H7 (cell line): Measurements from ENCODE around the gene TTC19. TPM values are rescaled to one million over a fixed set of nuclear protein-coding genes. Genes with fewer than 3 reads are reported as not detected.

Experiments
- DNase-seq: peaks from one replicate; pipeline ENCODE4 v3.0.0; 2012
- H3K27me3 ChIP-seq: 2 replicates; pipeline ENCODE4 v1.6.0; 2011; ENCODE audit warnings: mild to moderate bottlenecking, low read length; ENCODE audit not compliant: control insufficient read depth, insufficient read depth
- H3K36me3 ChIP-seq: replicated peaks from 2 replicates; pipeline ENCODE4 v1.5.1; 2011; ENCODE audit warnings: low read length; ENCODE audit not compliant: control insufficient read depth, insufficient read depth
- H3K4me3 ChIP-seq: 2 replicates; pipeline ENCODE4 v1.5.1; 2011; ENCODE audit warnings: low read depth, mild to moderate bottlenecking, control low read depth, low read length, moderate library complexity; ENCODE audit not compliant: insufficient read depth
- total RNA-seq: library from RNA; depleted of rRNA; stranded (reverse); fragments of >200 nt; shearing (Covaris generic); gene quantifications from 2 replicates; pipeline ENCODE4 v1.2.3, GENCODE V29; 2014

The TTC19 gene
- total RNA-seq, 1 experiment from 2014 or later: 43.1 TPM

GRCh38 chr17:15998031-15998562 is 1.5 kb upstream of the TTC19 start:
- DNase-seq: no peak
- H3K36me3 ChIP-seq: peaks cover 17% of the 10 kb centered on the region
- no peak overlapping the region for H3K4me3 ChIP-seq
- H3K27me3 ChIP-seq: no peaks in the 10 kb centered on the region

GRCh38 chr17:15999974-16000827 is 577 bp downstream of the TTC19 start:
- DNase-seq: peak; percentile 89
- Histone ChIP-seq H3K4me3 (peak overlapping the region; percentile 92), H3K36me3 (peaks cover 32% of the 10 kb centered on the region), H3K27me3 (no peaks in the 10 kb centered on the region)

- Histone ChIP-seq H3K4me3 (peak overlapping the region; percentile 92; the same call in 1 of the 2 replicates), H3K36me3 (peaks cover 37% of the 10 kb centered on the region), H3K27me3 (no peaks in the 10 kb centered on the region)
- no peak for DNase-seq
Observed at GRCh38 chr17:16001226-16001897, 1.7 kb downstream of the TTC19 start.

DNA sequence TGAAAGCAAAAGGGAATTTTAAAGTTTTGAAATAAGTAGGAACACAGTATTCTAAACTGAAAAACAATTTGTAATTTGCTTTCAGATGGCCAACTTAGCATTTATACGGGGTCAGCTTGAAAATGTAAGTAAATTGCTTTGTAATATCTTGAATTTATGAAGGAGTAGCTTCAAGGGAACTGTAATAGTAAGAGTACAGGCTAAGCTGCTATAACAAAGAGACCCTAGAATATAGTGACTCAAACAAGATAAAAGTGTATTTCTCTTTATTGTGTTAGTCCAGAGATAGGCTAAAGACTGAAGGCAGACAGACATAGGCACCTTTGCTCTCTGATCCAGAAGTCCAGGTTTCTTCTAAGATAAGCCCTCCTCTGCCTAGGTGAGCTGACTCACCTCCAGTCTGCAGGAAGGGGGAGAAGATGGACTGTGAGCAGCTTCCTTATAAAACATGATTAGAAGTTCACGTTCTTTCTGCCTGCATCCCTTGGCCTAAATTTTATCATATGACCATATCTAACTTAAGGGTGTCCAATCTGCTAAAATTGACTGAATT is 3.2 kb downstream of the TTC19 start:
- DNase-seq: no peak
- H3K4me3 ChIP-seq: no peak overlapping the region
- peaks cover 43% of the 10 kb centered on the region for H3K36me3 ChIP-seq
- no peaks in the 10 kb centered on the region for H3K27me3 ChIP-seq

- Histone ChIP-seq H3K4me3 (no peak overlapping the region), H3K27me3 (no peaks in the 10 kb centered on the region), H3K36me3 (peaks cover 52% of the 10 kb centered on the region)
- DNase-seq: no peak
Observed at GRCh38 chr17:16003841-16004240, 4.2 kb downstream of the TTC19 start.

GRCh38 chr17:16005636-16006035 is 6.0 kb downstream of the TTC19 start:
- no peak overlapping the region for H3K4me3 ChIP-seq
- no peaks in the 10 kb centered on the region for H3K27me3 ChIP-seq
- DNase-seq: no peak
- H3K36me3 ChIP-seq: peaks cover 56% of the 10 kb centered on the region

DNA sequence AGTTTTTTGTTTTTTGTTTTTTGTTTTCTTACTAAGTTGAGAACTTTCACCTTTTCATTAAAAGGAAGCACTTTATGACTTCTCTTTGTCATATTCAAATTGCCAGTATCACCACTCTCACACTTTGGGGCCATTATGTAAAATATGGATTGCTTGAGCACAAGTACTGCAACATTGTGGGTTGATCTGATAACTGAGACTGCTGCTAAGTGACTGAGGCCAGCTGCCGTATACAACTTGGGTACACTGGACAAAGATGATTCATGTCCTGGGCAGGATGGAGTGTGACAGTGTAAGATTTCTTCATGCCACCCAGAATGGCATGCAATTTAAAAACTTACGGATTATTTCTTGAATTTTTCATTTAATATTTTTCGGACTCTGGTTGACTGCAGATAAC is 7.8 kb downstream of the TTC19 start:
- Histone ChIP-seq H3K4me3 (no peak overlapping the region), H3K36me3 (peaks cover 47% of the 10 kb centered on the region), H3K27me3 (no peaks in the 10 kb centered on the region)
- DNase-seq: no peak

GRCh38 chr17:16013943-16014407 is 14.4 kb downstream of the TTC19 start:
- no peak overlapping the region for H3K4me3 ChIP-seq
- H3K36me3 ChIP-seq: peaks cover 13% of the 10 kb centered on the region
- H3K27me3 ChIP-seq: no peaks in the 10 kb centered on the region
- peak; percentile 43 for DNase-seq

DNA sequence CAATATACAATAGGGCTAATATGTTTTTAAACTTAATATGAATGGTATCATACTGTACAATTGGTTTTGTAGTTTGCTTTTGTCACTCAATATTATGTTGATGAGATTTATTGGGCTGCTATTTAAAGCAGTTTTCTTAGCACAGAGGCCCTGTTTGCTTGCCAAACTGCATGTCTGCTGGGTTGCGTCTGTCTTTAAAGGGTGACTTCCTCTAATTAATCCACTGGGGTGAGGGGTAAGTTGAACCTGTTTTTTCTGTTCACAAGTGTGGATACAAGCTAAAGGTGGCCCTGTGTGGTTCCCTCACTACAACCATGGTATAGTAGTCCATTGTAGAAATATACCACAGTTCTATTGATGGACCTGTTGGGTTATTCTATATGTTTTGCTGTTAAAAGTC is 19.7 kb downstream of the TTC19 start:
- no peak for DNase-seq
- Histone ChIP-seq H3K36me3 (peaks cover 9% of the 10 kb centered on the region), H3K27me3 (no peaks in the 10 kb centered on the region)

GRCh38 chr17:16023881-16024280 is 24.3 kb downstream of the TTC19 start:
- no peak for DNase-seq

More for the DNA sequence above, 19.7 kb downstream of the TTC19 start:
- no peak overlapping the region for H3K4me3 ChIP-seq

GRCh38 chr17:16025202-16025601 is 25.6 kb downstream of the TTC19 start:
- Histone ChIP-seq H3K27me3 (no peaks in the 10 kb centered on the region), H3K4me3 (no peak overlapping the region), H3K36me3 (peaks cover 29% of the 10 kb centered on the region)
- DNase-seq: no peak

More at GRCh38 chr17:16023881-16024280, 24.3 kb downstream of the TTC19 start:
- H3K4me3 ChIP-seq: no peak overlapping the region
- H3K36me3 ChIP-seq: peaks cover 26% of the 10 kb centered on the region
- no peaks in the 10 kb centered on the region for H3K27me3 ChIP-seq

DNA sequence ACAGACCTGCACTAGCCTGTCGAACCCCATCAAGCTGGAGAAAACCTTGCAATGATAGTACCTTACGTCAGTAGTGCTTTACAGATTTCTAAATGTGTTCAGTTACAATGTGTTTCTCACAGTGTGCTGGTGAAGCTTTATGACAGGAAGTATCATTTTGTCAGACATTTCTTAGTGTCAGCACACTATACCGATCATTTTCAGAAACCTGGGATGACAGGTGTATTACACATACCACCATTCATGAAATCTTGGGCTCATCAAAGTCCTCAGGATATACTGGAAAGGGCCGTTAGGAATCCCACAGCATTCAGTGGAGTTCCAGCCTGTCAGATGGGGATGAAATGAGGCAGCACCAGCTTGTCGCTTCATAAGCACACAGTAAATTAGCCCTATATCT is 27.3 kb downstream of the TTC19 start:
- no peaks in the 10 kb centered on the region for H3K27me3 ChIP-seq
- H3K4me3 ChIP-seq: no peak overlapping the region
- no peak for DNase-seq
- peaks cover 31% of the 10 kb centered on the region for H3K36me3 ChIP-seq

DNA sequence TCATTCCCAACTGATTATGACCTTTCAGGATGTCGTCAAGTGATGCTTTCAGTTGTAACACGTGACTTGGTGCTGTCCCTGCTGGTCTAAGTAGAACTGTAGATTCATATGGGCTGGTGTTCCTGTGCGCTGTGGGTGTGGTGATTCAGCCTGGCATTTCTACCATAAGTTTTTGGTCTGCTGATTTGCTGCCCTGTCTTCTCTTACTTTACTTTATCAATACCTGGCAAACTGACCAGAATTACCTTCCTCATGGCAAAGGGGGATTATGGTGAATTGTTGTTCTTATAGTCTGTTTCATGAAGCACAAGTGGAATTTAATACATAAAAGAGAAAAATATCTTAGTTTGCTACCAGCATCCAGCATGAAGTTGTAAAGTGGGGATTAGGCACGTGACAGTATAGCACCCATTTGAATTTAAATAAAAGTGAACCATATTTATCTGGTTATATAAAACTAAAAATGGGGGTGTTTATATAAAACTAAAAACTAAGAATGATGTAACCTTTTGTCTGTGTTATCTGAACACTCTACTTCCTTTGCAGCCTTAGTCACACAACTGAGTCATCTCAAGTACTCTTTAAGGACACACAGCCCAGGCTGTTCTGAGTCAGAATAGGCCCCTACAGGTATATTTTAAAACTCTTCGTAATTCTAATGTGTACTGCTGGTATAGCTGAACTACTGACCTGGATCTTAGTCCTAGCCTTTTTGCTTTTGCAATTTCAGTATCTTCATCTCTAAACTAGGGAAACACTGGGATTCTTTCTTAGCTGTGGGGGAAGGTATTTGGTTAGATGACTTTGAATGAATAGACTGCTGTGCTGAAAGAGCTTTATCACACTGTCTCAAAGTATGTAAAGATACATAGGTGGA is 28.3 kb downstream of the TTC19 start:
- H3K4me3 ChIP-seq: no peak overlapping the region
- H3K36me3 ChIP-seq: peaks cover 33% of the 10 kb centered on the region
- DNase-seq: no peak
- no peaks in the 10 kb centered on the region for H3K27me3 ChIP-seq
